ENCODE measurements around the gene KCNH1. TPM values are rescaled to one million over a fixed set of nuclear protein-coding genes. Genes with fewer than 3 reads are reported as not detected.

The KCNH1 gene
- total and polyA plus RNA-seq, 10 of the 15 experiments (the other 5 are each of a cell fraction or from before 2014, with no cell fraction given) = 0.02 to 0.04 (median 0.04) TPM; not detected in 7

DNA sequence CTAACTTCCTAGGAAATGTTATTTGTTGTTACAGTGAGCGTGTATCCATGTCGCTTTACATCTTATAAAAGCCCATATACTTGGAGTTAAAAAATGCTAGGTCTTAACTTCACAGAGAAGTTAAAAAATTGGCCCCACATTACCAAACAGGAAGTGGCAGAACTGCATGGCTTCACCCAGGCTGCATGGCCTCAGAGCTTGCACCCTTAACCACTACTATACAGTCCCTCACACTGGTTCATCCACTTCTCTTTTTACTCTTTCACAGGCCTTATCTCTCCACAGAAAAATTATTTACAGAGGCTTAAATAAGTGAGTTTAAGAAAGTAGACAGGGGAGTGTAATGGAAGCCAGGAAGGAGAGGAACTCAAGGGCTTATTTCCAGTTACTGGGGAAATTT lies 402.8 kb downstream of the KCNH1 start:
- H3K27me3 ChIP-seq (replicated peaks in 1 of 2; ENCODE audit: control insufficient read depth in 2 of 2, insufficient read depth in 2 of 2, low read length in 1 of 2) = no peaks in the 10 kb centered on the region; a peak in 1 of 4 replicates
- ChIA-PET SMC1A (ENCODE audit: uncharacterized antibody, unreplicated experiment) (no interaction called here), RAD21 (ENCODE audit: unreplicated experiment) (no interaction called here), CTCF (interaction anchor here (0.7 kb wide), 1 partner anchor 257 kb away, joined by 3 read pairs; no protein-coding TSS in a partner anchor), POLR2A (interaction anchor here (0.7 kb wide), 1 partner anchor 23 kb away, joined by 4 read pairs; no protein-coding TSS in a partner anchor)
- H3K4me3 ChIP-seq = no peak overlapping the region
- H3K36me3 ChIP-seq (ENCODE audit: control insufficient read depth in 2 of 2, insufficient read depth in 2 of 2, low read length in 1 of 2) = no peaks in the 10 kb centered on the region
- H4K20me1 ChIP-seq (ENCODE audit: control insufficient read depth, insufficient read depth) = no peaks in the 10 kb centered on the region
- no peak for FAIRE-seq
- H3K4me2 ChIP-seq (ENCODE audit: control insufficient read depth, insufficient read depth) = no peak overlapping the region
- H3K79me2 ChIP-seq (ENCODE audit: control insufficient read depth, insufficient read depth, low read length) = no peaks in the 10 kb centered on the region
- 37% methylated on average over 2 of the region's 2 CpGs for WGBS (ENCODE audit: insufficient coverage, insufficient replicate concordance, low lambda C conversion rate, missing lambda C conversion rate)
- no peaks in the 10 kb centered on the region for H3K9me3 ChIP-seq (replicated peaks; ENCODE audit: control insufficient read depth, insufficient read depth, low read length)
- no TSS peak for BruUV-seq (replicated peaks)
- no peak for DNase-seq (ENCODE audit: low read depth, low spot score)
- intact Hi-C loops (cut with micrococcal nuclease; ENCODE audit: unreplicated experiment) = no loop called here
- ATAC-seq = peak; percentile 63
- H3K4me1 ChIP-seq (ENCODE audit: control insufficient read depth, insufficient read depth, low read length) = no peaks in the 10 kb centered on the region
- no peak overlapping the region for H3K9ac ChIP-seq (ENCODE audit: control insufficient read depth, insufficient read depth, low read length)
- H3K27ac ChIP-seq (ENCODE audit: control insufficient read depth, insufficient read depth) = no peak overlapping the region
- in situ Hi-C loops (cut with MboI) = no loop called here
- H2AFZ ChIP-seq (ENCODE audit: control insufficient read depth, low read depth, low read length) = no peak overlapping the region
- TF ChIP-seq FOXM1 (IDR thresholded peaks at IDR 0.05; ENCODE audit: low read depth, low read length) (no peak), E4F1 (IDR thresholded peaks at IDR 0.05; ENCODE audit: borderline replicate concordance, partially characterized antibody) (no peak), SUZ12 (IDR thresholded peaks at IDR 0.05; ENCODE audit: unreplicated experiment) (no peak), SIN3A (IDR thresholded peaks at IDR 0.05; ENCODE audit: low read depth, low read length) (no peak), SRF (IDR thresholded peaks at IDR 0.05; ENCODE audit: low read depth in 2 of 2, low read length in 2 of 2) (no peak), EP300 (IDR thresholded peaks at IDR 0.05; ENCODE audit: borderline replicate concordance in 1 of 2, control insufficient read depth in 1 of 2, low read depth in 2 of 2, low read length in 2 of 2) (no peak), RAD21 (IDR thresholded peaks at IDR 0.05; ENCODE audit: insufficient read depth, low read depth, low read length) (no peak), EZH2 (IDR thresholded peaks at IDR 0.05; ENCODE audit: borderline replicate concordance, control insufficient read depth, low read depth, low read length) (no peak), CEBPB (IDR thresholded peaks at IDR 0.05; ENCODE audit: borderline replicate concordance in 1 of 2, low read depth in 2 of 2, low read length in 2 of 2) (no peak), CHD2 (IDR thresholded peaks at IDR 0.05; ENCODE audit: borderline replicate concordance, low read depth, low read length) (no peak), ZNF207 (IDR thresholded peaks at IDR 0.05; ENCODE audit: borderline replicate concordance) (no peak), NR2F1 (conservative IDR thresholded peaks at IDR 0.05) (no peak), HDGF (IDR thresholded peaks at IDR 0.05) (no peak), STAT1 (conservative IDR thresholded peaks at IDR 0.05) (no peak), E2F4 (IDR thresholded peaks at IDR 0.05; ENCODE audit: low read depth, low read length) (no peak)
- TF ChIP-seq, protein P1, sequence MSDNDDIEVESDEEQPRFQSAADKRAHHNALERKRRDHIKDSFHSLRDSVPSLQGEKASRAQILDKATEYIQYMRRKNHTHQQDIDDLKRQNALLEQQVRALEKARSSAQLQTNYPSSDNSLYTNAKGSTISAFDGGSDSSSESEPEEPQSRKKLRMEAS (IDR thresholded peaks at IDR 0.05; ENCODE audit: low read depth, low read length) = no peak
- TF ChIP-seq, protein P2, sequence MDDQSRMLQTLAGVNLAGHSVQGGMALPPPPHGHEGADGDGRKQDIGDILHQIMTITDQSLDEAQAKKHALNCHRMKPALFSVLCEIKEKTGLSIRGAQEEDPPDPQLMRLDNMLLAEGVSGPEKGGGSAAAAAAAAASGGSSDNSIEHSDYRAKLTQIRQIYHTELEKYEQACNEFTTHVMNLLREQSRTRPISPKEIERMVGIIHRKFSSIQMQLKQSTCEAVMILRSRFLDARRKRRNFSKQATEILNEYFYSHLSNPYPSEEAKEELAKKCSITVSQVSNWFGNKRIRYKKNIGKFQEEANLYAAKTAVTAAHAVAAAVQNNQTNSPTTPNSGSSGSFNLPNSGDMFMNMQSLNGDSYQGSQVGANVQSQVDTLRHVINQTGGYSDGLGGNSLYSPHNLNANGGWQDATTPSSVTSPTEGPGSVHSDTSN (IDR thresholded peaks at IDR 0.05; ENCODE audit: insufficient replicate concordance, low read depth, low read length) = no peak
- TF ChIP-seq, protein P3, sequence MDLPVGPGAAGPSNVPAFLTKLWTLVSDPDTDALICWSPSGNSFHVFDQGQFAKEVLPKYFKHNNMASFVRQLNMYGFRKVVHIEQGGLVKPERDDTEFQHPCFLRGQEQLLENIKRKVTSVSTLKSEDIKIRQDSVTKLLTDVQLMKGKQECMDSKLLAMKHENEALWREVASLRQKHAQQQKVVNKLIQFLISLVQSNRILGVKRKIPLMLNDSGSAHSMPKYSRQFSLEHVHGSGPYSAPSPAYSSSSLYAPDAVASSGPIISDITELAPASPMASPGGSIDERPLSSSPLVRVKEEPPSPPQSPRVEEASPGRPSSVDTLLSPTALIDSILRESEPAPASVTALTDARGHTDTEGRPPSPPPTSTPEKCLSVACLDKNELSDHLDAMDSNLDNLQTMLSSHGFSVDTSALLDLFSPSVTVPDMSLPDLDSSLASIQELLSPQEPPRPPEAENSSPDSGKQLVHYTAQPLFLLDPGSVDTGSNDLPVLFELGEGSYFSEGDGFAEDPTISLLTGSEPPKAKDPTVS (IDR thresholded peaks at IDR 0.05; ENCODE audit: low read depth, low read length) = no peak

Measured in GM12878 (cell line).